M059J (cell line): ENCODE measurements around the gene VGLL3. TPM values are rescaled to one million over a fixed set of nuclear protein-coding genes. Genes with fewer than 3 reads are reported as not detected.
"Not testable (repeated sequence)": the region's sequence is repeated elsewhere in the genome, so short reads cannot be mapped to it uniquely, and the experiment has no call there.

Experiments
- DNase-seq: peaks from one replicate; pipeline ENCODE4 v3.0.0-alpha.2; 2012; ENCODE audit warnings: low read depth
- total RNA-seq: library from RNA; depleted of rRNA; stranded (reverse); fragments of >200 nt; shearing (Covaris generic); gene quantifications from 2 replicates; pipeline ENCODE4 v1.2.3, GENCODE V29; 2014; rRNA removed

Gene VGLL3, protein sequence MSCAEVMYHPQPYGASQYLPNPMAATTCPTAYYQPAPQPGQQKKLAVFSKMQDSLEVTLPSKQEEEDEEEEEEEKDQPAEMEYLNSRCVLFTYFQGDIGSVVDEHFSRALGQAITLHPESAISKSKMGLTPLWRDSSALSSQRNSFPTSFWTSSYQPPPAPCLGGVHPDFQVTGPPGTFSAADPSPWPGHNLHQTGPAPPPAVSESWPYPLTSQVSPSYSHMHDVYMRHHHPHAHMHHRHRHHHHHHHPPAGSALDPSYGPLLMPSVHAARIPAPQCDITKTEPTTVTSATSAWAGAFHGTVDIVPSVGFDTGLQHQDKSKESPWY
- total RNA-seq = 13.9 and 17.5 TPM in 2 replicates

DNA sequence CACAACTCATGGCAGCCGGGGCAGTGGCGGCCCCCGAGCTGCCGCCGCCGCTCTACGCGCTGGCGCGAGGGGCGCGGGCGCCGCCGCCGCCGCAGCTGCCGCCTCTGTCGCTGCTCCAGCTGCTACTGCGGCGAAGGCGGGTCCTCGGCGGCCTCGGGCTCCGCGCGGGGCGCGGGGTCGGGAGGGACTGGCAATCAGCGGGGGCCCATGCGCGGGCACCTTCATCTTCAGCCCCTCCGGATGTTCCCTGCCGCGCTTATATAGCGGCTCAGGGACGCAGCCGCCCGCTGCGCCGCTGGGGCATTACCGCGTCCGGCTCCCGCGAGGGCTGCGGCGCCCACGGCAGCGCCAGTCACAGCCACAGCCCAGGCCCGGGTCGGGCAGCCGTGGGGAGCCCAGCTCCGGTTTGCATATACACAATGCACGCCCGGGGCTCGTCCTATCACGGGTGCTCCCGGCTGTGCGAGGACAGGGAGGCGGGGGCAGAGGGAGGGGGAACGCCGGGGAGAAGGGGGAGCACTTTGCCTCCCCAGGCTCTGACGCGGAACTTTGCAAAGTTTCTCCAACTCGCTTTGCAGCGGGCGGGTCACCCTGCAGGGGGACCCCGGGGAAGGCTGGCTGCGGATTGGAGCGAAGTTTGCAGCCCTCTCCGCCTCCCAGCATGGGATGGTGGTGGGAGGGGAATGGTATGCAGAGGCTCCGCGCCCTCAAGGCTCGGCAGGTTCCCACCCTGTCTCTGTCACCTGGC lies at the start of gene VGLL3:
Gene VGLL3 (minus strand): TSS at position 416 of the 748 bp plus-strand sequence. CDS start 406 bp downstream, at position 10.
- peak; percentile 70 for DNase-seq

DNA sequence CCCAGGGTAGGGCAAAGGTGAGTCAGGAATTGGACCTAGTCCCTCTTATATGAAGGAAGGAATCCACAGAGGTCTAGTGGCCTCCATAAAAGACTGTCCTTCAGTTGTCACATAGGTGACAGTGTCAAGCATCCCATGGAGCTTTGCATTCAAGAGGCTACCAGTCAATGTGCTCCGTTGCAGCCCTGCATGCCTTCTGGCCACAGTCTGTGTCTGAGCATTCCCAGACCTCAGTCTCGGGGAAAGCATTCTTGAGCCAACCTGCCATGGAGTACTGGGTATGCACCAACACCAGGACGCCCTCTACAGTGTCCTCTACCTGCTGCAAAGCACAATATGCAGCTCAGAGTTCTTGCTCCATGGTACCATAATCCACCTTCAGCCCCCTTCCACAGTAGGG lies 46.7 kb upstream of the VGLL3 start:
- DNase-seq = no peak

DNA sequence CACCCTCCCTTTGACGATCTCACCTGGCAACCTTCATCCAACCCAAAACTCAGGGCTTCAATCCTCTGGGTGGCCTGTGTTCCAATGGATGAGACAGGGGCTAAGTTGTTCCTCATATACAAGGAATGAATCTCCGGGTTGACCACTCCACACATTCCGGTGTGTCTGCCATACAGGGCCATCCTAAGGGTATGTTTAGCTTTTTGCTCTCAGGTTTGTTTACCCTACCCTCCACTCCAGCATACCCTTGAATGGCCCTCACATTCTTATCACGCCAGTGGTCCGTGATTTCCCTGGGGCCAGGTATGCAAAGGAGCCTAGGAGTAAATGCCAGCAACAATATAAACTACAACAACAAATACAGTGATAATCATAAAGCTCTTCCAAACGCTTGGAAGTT lies 45.7 kb upstream of the VGLL3 start:
- DNase-seq = no peak

DNA sequence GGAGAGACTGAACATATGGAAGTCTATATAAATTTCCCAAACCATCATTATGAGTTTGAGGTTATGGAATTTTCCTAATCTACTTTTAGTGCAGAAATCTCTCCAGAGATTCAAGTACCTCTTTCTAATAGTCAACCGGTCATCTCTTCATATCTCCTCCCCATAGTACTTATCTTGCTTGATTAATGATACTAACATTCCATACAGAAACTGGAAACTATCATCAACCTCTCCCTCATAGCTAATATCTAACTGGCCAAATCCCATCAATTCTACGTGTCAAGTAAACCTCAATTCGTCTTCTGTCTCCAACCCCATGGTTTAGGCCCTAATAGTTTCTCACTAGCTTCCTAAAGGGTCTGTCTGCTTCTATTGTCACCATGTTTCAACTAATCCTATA lies 44.4 kb upstream of the VGLL3 start:
- no peak for DNase-seq

DNA sequence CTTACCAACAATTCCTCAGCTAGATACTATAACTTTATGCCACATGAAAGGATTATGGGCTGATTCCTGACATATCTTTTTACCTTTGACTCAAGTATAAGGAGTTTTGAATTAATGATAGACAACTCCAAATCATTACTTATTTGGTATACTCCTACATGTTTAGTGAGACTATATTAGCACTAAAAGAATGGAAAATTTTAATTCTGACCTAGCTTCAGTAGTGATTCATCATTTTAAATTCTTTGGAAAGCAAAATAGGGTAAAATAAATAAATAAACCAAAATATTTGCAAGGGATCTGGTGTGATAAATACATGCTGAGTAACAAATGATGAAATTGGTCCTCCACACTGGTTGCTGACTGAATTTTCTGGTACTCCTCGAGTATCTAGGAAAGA lies 42.3 kb upstream of the VGLL3 start:
- DNase-seq = no peak

DNA sequence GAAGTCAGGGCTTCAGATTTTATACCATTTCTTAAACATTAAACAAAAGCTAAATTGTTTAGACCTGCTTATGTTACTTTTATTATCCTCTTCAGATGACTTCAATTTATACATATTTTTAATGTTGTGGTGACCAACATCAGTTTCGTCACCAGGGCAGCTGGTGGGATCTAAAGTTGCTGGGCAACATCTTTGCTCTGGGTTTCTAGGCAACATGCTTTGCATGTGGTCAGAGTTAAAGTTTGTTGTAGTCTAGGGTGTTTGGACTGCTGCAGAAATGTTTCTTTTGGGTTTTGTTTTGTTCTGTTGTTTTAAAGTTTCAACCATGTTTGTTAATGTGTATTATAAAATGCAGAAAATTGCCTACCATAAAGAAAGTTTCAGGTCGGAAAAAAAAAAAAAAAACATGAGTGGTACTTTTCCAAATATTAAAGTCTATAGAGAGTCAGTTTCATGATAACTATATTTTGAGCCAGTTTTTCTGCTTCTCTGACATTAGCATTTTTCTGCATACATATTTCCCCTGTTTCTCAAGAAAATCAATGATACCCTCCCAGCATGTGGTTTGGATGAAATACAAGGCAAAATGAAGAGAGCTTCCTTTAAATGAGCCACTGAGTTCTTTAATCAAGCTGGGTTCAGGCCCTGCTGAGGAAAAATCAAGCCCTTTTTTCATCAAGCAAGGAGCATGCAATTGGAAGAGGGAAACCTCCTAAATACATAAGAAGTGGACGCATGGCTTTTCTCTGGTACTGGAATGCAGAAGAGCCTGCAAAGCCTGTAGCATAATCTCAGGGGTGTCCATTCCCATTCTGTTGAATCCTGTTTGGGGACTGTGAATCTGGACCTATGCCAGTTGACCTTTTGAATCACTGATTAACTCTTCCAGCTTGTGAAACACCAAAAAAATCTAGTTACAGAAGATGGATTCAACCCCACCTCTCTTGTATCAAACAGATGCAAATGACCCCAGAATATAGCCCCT lies 35.0 kb upstream of the VGLL3 start:
- no peak for DNase-seq

DNA sequence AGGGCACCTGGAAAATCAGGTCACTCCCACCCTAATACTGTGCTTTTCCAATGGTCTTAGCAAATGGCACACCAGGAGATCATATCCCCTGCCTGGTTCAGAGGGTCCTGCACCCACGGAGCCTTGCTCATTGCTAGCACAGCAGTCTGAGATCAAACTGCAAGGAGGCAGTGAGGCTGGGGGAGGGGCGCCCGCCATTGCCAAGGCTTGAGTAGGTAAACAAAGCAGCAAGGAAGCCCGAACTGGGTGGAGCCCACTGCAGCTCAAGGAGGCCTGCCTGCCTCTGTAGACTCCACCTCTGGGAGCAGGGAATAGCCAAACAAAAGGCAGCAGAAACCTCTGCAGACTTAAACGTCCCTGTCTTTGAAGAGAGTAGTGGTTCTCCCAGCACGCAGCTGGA lies 26.4 kb upstream of the VGLL3 start:
- not testable (repeated sequence) for DNase-seq

DNA sequence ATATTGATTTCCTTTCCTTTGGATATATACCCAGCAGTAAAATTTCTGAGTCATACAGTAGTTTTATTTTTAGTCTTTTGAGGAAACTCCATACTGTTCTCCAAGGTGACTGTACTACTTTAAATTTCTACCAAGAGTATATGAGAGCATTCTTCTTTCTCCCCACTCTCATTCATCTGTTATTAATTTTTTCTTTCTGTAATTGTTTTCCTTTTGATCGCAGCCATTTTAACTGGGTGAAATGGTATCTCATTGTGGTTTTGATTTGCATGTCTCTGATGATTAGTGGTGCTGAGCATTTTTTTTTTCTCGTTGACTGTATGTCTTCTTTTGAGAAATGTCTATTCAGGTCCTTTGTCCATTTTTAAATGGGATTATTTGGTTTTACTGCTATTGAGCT lies 18.3 kb upstream of the VGLL3 start:
- no peak for DNase-seq

DNA sequence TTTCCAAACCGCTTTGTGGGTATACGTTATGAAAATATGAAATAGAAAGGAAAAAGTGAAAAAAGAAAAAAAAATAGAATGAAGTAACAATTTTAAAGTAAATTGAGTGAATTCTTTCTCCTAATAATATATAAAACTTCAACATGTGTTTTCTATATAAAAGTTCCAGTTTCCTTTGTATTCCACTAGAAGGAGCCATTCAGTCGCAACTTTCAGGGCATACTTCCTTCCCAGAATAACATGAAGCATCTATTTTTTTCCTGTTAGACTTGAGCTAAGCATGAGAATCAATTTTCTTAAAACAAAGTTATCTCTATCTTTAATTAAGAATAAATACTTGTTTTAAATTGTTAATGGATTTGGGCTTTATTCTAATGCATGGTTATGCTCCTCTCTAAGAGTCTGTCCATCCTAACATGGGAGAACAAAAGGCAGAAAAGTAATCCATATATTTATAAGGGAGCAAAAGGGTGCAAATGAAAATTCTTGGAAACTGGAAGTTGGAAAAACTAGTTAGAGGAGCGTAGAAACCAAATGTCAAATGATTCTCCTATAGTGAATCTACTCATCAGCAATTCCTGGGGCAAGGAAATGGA lies 16.0 kb upstream of the VGLL3 start:
- no peak for DNase-seq

DNA sequence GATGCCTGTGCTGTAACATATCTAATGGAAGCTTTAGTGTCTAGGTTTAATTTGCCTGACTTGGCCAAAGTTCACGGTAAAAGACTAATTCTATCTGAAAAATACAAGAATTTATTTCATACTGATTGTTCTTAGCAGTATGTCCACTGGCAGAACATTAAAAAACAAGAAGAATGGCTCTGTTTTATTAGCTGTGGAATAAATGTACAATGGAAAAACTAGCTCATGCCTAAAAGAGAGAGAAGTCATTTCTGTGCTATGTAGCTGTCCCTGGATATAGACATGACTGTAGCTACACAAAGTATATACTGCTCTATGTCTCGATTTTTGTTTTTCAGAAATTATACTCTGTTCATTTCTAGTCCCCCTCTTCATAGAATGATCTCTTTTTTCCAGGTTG lies 13.9 kb upstream of the VGLL3 start:
- no peak for DNase-seq

DNA sequence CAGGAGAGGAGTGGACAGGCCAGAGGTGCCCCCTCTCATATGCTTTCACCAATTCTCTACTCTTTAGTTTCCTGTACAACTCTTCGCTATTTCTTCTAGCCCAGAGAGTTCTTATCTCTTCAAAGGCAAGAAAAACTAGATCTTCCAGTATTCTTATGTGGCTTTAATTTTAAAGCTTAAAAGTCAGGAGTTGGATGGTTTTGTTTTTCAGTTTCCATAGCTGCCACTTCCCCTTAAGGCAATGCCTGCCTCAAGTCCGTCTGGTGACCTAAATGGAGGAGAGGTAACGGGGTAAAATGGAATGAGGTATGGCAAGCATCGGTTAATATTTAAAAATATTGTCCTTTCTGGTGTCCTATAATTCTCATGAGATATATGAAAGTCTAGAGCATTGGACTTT lies 11.4 kb upstream of the VGLL3 start:
- DNase-seq = no peak

DNA sequence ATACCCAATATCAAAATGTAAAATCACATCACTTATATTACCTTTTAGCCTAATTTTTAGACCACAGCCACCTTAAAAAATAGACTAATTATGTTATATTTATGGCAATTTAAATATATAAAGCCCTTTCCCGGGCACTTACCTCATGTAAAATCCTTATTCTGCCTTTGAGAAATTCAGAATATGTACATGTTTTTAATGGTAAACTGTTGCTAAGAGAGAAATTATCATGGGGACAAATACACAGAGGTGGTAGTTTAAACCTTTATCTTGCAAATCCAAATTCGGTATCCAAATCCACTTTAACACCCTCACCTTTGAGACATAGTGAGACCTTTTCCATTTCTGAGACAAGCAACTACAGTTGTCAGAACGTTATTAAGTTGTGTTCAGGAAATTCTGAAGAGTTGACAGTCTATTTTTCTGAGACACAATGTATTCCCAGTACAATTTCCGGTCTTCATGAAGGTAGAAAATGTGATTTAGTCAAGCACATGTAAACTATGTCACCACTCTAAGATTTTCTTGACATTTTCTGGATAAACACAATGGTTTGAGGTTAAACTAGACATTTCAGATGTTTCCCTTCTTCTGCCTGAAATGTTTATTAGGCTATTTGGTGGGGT lies 10.6 kb upstream of the VGLL3 start:
- DNase-seq = no peak

DNA sequence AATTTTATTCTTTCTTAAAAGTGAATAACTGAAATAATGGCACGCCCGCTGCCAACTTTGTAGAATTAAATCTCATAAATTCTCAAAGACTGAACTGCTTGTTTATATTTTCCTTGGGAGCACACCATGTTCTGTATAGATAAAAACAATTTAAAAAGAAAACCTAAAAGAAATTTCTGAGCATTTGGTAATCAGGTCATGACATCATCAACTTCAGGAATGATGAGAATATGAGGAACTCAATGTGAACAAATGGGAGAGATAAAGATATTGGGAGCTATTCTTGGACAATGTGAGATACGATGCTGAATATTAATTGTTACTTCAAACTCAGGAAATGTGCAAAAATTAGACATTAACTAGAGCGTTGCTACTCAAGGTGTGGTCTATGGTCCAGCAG lies 10.0 kb upstream of the VGLL3 start:
- no peak for DNase-seq

DNA sequence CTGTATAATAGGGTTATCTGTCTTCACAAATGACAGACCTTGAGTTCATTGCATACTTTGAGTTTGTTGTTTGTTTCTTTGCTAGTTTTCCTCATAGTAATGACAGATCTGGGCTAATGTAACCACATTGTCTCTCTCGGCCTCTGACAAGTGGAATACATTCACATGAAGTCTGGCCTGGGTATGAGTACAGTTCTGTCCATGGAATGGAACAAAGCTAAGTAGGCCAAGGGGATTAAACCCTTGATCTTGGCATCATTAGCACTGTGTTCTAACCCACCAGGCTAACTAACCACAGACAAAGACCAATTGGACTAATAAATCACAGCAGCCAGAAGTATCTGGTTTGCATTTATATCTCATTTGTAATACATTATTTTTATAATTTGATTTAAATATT lies 7.6 kb upstream of the VGLL3 start:
- no peak for DNase-seq

DNA sequence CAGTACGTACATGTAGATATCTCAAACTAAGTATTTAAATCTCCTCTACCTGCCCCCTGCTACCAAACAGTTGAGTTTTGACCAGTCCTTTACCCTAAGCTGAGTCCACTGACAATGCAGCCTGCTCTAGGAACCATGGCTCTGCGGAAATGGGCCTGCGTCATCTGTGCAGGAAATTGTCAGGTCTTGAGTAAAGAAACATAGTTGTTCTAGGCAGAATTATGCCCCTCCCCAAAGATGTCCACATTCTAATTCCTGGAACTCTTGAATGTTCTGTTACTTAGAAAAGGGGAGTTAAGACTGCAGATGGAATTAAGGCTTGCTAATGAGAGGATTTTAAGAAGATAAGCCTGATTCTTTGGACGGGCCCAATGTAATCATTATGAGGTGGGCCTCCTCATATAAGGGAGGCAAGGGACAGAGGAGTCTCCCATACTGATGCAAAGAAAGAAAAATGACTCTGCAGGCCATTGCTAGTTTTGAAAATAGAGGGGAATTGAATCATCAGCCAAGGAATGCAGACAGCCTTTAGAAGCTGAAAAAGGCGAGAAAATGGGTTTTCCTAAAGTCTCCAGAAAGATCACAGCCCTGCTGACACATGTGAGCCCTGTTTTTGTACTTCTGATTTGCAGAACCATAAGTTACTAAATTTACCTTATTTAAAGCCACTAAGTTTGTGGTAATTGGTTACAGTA lies 5.5 kb upstream of the VGLL3 start:
- DNase-seq = peak; percentile 52

DNA sequence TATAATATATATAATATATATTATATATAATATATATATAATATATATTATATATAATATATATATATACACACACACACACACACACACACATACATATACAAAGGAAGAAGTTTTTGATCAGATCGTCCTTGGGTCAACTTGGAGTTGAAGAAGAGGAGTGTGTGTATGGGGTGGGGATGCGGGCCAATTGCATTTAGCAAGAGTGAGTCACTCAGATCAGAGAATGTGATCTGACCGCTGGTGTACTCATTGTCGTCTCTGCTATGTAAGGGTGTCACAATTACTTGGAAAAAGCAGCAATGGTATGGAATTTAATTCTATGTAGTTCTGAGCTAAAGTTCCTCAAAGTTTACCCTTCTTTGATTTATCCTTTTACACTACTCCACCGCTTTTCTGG lies 4.6 kb upstream of the VGLL3 start:
- DNase-seq = peak; percentile 74

DNA sequence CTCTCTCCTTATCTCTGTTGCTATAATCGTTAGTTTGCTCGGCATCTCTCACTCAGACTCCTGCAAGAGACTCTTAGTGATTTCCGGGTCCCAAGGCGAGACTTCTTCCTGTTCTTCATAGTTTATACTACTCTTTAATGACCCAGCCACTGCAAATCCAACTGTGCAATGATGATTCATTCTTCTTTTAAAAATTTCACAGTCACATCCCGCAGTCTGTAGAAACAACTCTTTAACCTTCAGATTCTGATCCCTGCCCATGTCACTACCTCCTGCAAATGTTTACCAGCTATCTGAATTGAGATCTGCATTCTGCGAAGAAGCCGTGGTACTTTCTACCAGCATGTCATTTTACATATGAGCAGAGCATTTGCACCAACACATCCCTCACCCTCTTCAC lies 2.8 kb upstream of the VGLL3 start:
- peak; percentile 83 for DNase-seq

DNA sequence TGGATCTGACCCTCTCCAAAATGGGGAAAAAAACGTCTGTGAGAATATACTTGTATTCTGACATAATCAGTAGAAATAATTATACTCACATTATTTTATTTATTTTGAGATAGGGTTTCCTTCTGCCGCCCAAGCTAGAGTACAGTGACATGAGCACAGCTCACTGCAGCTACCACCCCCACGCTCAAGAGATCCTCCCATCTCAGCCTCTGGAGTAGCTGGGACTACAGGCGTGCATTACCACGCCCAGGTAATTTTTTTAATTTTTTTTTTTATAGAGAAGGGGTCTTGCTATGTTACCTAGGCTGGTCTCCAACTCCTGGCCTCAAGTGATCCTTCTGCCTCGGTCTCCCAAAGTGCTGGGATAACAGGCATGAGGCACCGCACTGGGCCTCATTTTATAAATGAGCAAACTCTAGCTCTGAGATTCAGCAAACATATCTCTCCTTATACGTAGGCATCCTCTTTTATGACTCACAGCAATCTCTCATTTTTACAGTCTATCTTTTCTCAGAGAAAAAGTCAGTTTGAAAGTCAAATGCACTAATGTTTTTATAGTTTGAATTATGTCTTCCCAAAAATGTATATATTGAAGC lies 989 bp upstream of the VGLL3 start:
- DNase-seq = no peak

DNA sequence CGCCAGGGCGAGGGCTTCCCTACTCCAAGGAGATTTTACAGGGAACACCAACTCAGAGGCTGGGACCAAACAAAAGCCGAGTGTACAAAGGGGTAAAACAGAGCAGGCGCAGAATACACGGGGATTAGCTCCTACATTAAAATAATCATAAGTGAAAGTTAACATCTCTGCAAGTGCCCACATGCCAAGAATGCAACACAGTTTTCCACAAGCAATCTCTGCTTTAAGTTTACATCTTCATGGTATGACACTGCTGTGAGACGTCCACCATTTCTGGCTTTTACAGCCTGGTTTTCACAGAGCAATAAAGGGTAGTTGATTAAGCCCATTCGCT lies 500 bp upstream of the VGLL3 start:
- no peak for DNase-seq

DNA sequence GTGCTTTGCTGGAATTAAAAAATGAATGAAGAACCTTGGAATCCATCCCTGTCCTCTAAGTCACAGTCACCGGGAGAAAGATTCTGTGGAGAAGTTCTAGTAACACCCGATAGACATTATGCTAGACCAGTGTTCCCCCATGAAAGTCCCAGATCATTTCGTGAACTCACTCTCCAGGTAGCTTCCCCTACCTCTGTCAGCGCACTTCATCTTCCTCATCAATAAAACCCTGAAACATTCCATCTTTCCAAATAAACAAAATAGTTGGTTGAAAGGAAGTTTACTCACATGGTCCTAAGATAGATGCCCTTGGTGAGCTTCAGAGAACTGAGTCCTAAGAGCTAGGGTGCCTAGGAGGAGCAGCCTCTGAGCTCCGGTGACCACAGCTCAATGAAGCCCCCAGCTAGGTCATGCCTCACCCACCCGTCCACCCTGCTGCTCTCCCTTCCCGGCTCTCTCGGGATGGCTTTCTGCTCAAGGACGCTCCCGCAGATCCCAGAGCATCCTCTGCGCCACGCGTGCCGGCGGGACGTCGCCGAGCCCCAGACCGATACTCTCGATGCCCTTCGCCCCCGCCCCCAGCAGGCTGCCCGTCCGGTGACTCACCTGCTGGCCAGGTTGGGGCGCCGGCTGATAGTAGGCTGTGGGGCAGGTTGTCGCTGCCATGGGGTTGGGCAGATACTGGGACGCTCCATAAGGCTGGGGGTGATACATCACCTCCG lies 776 bp downstream of the VGLL3 start:
- DNase-seq = peak; percentile 58
